Measurements from ENCODE around the gene YIPF2. TPM values are rescaled to one million over a fixed set of nuclear protein-coding genes. Genes with fewer than 3 reads are reported as not detected.
A peak's percentile ranks its signal among the peaks of the same experiment; 100 is the strongest.

The YIPF2 gene
- total RNA-seq, 1 donor from 2014 or later = 13.7 TPM

GRCh38 chr19:10916602-10917001 lies 11.8 kb downstream of the YIPF2 start:
- intact Hi-C loops (cut with DNase I) = no loop called here
- no peak for DNase-seq
- no peak for ATAC-seq (ENCODE audit: poor library complexity)

- DNase-seq (no peak), ATAC-seq (ENCODE audit: poor library complexity) (no peak)
- intact Hi-C loops (cut with DNase I) = no loop called here
These were observed 13.0 kb downstream of the YIPF2 start for GRCh38 chr19:10915130-10916091.

- ATAC-seq (ENCODE audit: poor library complexity) (no peak), DNase-seq (no peak)
- intact Hi-C loops (cut with DNase I) = no loop called here
These were observed 14.6 kb downstream of the YIPF2 start for GRCh38 chr19:10913716-10914340.

GRCh38 chr19:10912619-10913018 lies 15.8 kb downstream of the YIPF2 start:
- intact Hi-C loops (cut with DNase I) = no loop called here
- DNase-seq = no peak
- no peak for ATAC-seq (ENCODE audit: poor library complexity)

GRCh38 chr19:10911579-10912363 lies 16.7 kb downstream of the YIPF2 start:
- intact Hi-C loops (cut with DNase I) = no loop called here
- no peak for ATAC-seq (ENCODE audit: poor library complexity)
- no peak for DNase-seq

- intact Hi-C loops (cut with DNase I) = no loop called here
- no peak for ATAC-seq (ENCODE audit: poor library complexity)
- no peak for DNase-seq
These were observed 20.0 kb downstream of the YIPF2 start for GRCh38 chr19:10908380-10908960.

GRCh38 chr19:10907925-10908324 lies 20.5 kb downstream of the YIPF2 start:
- ATAC-seq (ENCODE audit: poor library complexity) (no peak), DNase-seq (no peak)
- intact Hi-C loops (cut with DNase I) = no loop called here

GRCh38 chr19:10899151-10899653 lies 29.2 kb downstream of the YIPF2 start:
- intact Hi-C loops (cut with DNase I) = no loop called here
- peak; percentile 85 for ATAC-seq (ENCODE audit: poor library complexity)
- peak; percentile 76 for DNase-seq

GRCh38 chr19:10898633-10899032 lies 29.8 kb downstream of the YIPF2 start:
- intact Hi-C loops (cut with DNase I) = no loop called here
- ATAC-seq (ENCODE audit: poor library complexity) (peak; percentile 12), DNase-seq (no peak)

- DNase-seq = no peak
- ATAC-seq (ENCODE audit: poor library complexity) = no peak
- intact Hi-C loops (cut with DNase I) = no loop called here
These were observed 31.4 kb downstream of the YIPF2 start for GRCh38 chr19:10896851-10897526.

- no peak for ATAC-seq (ENCODE audit: poor library complexity)
- DNase-seq = no peak
- intact Hi-C loops (cut with DNase I) = no loop called here
These were observed 32.5 kb downstream of the YIPF2 start for GRCh38 chr19:10895920-10896319.

GRCh38 chr19:10895363-10895762 lies 33.1 kb downstream of the YIPF2 start:
- ATAC-seq (ENCODE audit: poor library complexity) = no peak
- intact Hi-C loops (cut with DNase I) = no loop called here
- no peak for DNase-seq

- DNase-seq (no peak), ATAC-seq (ENCODE audit: poor library complexity) (no peak)
- intact Hi-C loops (cut with DNase I) = no loop called here
These were observed 33.6 kb downstream of the YIPF2 start for GRCh38 chr19:10894911-10895213.

GRCh38 chr19:10892256-10892655 lies 36.2 kb downstream of the YIPF2 start:
- intact Hi-C loops (cut with DNase I) = no loop called here
- DNase-seq (peak; percentile 58), ATAC-seq (ENCODE audit: poor library complexity) (peak; percentile 76)

- peak; percentile 60 for ATAC-seq (ENCODE audit: poor library complexity)
- intact Hi-C loops (cut with DNase I) = no loop called here
- peak; percentile 64 for DNase-seq
These were observed 36.9 kb downstream of the YIPF2 start for GRCh38 chr19:10891405-10892086.

- DNase-seq (no peak), ATAC-seq (ENCODE audit: poor library complexity) (no peak)
- intact Hi-C loops (cut with DNase I) = no loop called here
These were observed 38.6 kb downstream of the YIPF2 start for GRCh38 chr19:10889880-10890279.

GRCh38 chr19:10888421-10888866 lies 40.0 kb downstream of the YIPF2 start:
- DNase-seq = no peak
- no peak for ATAC-seq (ENCODE audit: poor library complexity)
- intact Hi-C loops (cut with DNase I) = no loop called here
